SK-N-SH (cell line): ENCODE data around the gene KCNT1. TPM values are rescaled to one million over a fixed set of nuclear protein-coding genes. Genes with fewer than 3 reads are reported as not detected.

ENCODE experiments used
- CTCF ChIA-PET: fragments of 300-600, 350-600 bp; formaldehyde crosslinking; extraction: SDS; loops from one replicate; lab custom pipeline; 2021; lab: Yijun Ruan, JAX
- POLR2A ChIA-PET: fragments of 350-600 bp; sonication (Branson Sonifier 250); formaldehyde crosslinking; extraction: SDS; loops from one replicate; lab custom pipeline; 2020; ENCODE audit warnings: antibody characterized with exemption, inconsistent platforms; lab: Yijun Ruan, JAX
- DNase-seq: peaks from one replicate; pipeline ENCODE4 v3.0.0; 2012
- H2AFZ ChIP-seq: fragments of 200-600 bp; sonication (generic); 2 replicates; pipeline ENCODE4 v1.8.1; 2016; ENCODE audit warnings: antibody characterized with exemption, mild to moderate bottlenecking, low read depth
- H3F3A ChIP-seq: fragments of 200-600 bp; sonication (generic); replicated peaks from 2 replicates; pipeline ENCODE3; 2016; ENCODE audit warnings: antibody characterized with exemption, mild to moderate bottlenecking; ENCODE audit not compliant: insufficient read depth
- H3K27ac ChIP-seq, 2 experiments: fragments of 200-500 bp in 1 of 2; fragments of 200-600 bp in 1 of 2; sonication (Bioruptor generic) in 1 of 2; sonication (generic), shearing (Covaris generic) in 1 of 2; 2 replicates each; pipeline versions ENCODE4 v1.5.1 to v1.6.1; 2014 to 2016; ENCODE audit warnings: low read depth in 2 of 2, inconsistent platforms in 1 of 2, low read length in 1 of 2, mild to moderate bottlenecking in 1 of 2, mixed read lengths in 1 of 2
- H3K27me3 ChIP-seq: fragments of 200-600 bp; sonication (generic), shearing (Covaris generic); 2 replicates; pipeline ENCODE4 v1.6.1; 2016; ENCODE audit warnings: mixed run types; ENCODE audit not compliant: insufficient read depth
- H3K36me3 ChIP-seq, 2 experiments: fragments of 200-500 bp in 1 of 2; fragments of 200-600 bp in 1 of 2; sonication (Bioruptor generic) in 1 of 2; sonication (generic) in 1 of 2; replicated peaks in 1 of 2; 2 replicates each; pipeline versions ENCODE3 to v1.5.1; 2014 to 2016; ENCODE audit warnings: low read length in 1 of 2, mild to moderate bottlenecking in 1 of 2; ENCODE audit not compliant: insufficient read depth in 2 of 2, control insufficient read depth in 1 of 2
- H3K4me1 ChIP-seq, 2 experiments: fragments of 200-500 bp in 1 of 2; fragments of 200-600 bp in 1 of 2; sonication (Bioruptor generic) in 1 of 2; sonication (generic), shearing (Covaris generic) in 1 of 2; 2 replicates each; pipeline versions ENCODE4 v1.5.1 to v1.6.1; 2014 to 2016; ENCODE audit warnings: low read depth in 1 of 2, low read length in 1 of 2, mixed run types in 1 of 2; ENCODE audit not compliant: insufficient read depth in 2 of 2, control insufficient read depth in 1 of 2
- H3K4me2 ChIP-seq: fragments of 200-600 bp; sonication (generic), shearing (Covaris generic); 2 replicates; pipeline ENCODE4 v1.6.1; 2017; ENCODE audit warnings: mixed run types
- H3K4me3 ChIP-seq, 2 experiments: fragments of 200-500 bp in 1 of 2; fragments of 200-600 bp in 1 of 2; sonication (Bioruptor generic) in 1 of 2; sonication (generic), shearing (Covaris generic) in 1 of 2; 2 replicates each; pipeline versions ENCODE4 v1.5.1 to v1.8.1; 2014 to 2016; ENCODE audit warnings: low read depth in 2 of 2, inconsistent platforms in 1 of 2, low read length in 1 of 2, mild to moderate bottlenecking in 1 of 2, mixed read lengths in 1 of 2, moderate library complexity in 1 of 2
- H3K79me2 ChIP-seq: fragments of 200-600 bp; sonication (generic); 2 replicates; pipeline ENCODE4 v1.8.1; 2017; ENCODE audit warnings: mild to moderate bottlenecking; ENCODE audit not compliant: insufficient read depth
- H3K9ac ChIP-seq: fragments of 200-600 bp; sonication (generic); 2 replicates; pipeline ENCODE4 v1.6.1; 2017; ENCODE audit warnings: mixed run types
- H3K9me2 ChIP-seq: fragments of 200-600 bp; sonication (generic); 2 replicates; pipeline ENCODE4 v1.6.1; 2017; ENCODE audit warnings: mixed run types
- H3K9me3 ChIP-seq: fragments of 200-600 bp; sonication (generic); 2 replicates; pipeline ENCODE4 v1.6.1; 2017; ENCODE audit warnings: mixed run types, mild to moderate bottlenecking, moderate library complexity
- H4K20me1 ChIP-seq: fragments of 200-600 bp; sonication (generic); 2 replicates; pipeline ENCODE4 v1.6.1; 2017; ENCODE audit warnings: mild to moderate bottlenecking, mixed run types; ENCODE audit not compliant: insufficient read depth
- FOXJ3 ChIP-seq: sonication (generic); formaldehyde crosslinking; IDR thresholded peaks from 2 replicates; pipeline ENCODE4 v1.5.1; 2020; ENCODE audit warnings: mild to moderate bottlenecking, missing genetic modification reagents
- GABPA ChIP-seq: IDR thresholded peaks from 2 replicates; pipeline ENCODE4 v1.4.0; 2012; ENCODE audit warnings: low read depth, mild to moderate bottlenecking
- JUND ChIP-seq: IDR thresholded peaks from 2 replicates; pipeline ENCODE4 v1.4.0; 2012
- MEF2A ChIP-seq: IDR thresholded peaks from 2 replicates; pipeline ENCODE4 v1.4.0; 2012; ENCODE audit warnings: low read depth, borderline replicate concordance
- MXI1 ChIP-seq: IDR thresholded peaks from 2 replicates; pipeline ENCODE4 v1.6.1; 2012; ENCODE audit warnings: mild to moderate bottlenecking, low read depth, low read length, improper control_type of control experiment
- NFIC ChIP-seq: IDR thresholded peaks from 2 replicates; pipeline ENCODE4 v1.4.0; 2012; ENCODE audit warnings: borderline replicate concordance
- NRF1 ChIP-seq: IDR thresholded peaks from 2 replicates; pipeline ENCODE4 v1.6.1; 2012; ENCODE audit warnings: low read depth, mild to moderate bottlenecking, low read length
- RCOR1 ChIP-seq: fragments of 150-350 bp; IDR thresholded peaks from 2 replicates; pipeline ENCODE4 v1.6.1; 2017; ENCODE audit warnings: antibody characterized with exemption, low read length
- SIN3A ChIP-seq: IDR thresholded peaks from 2 replicates; pipeline ENCODE4 v1.6.1; 2012; ENCODE audit warnings: low read depth, mild to moderate bottlenecking, low read length, moderate library complexity, borderline replicate concordance
- SMC3 ChIP-seq: IDR thresholded peaks from 2 replicates; pipeline ENCODE4 v1.6.1; 2012; ENCODE audit warnings: low read depth, low read length, improper control_type of control experiment
- TCF12 ChIP-seq: IDR thresholded peaks from 2 replicates; pipeline ENCODE4 v1.4.0; 2012
- TEAD4 ChIP-seq: IDR thresholded peaks from 2 replicates; pipeline ENCODE4 v1.4.0; 2012; ENCODE audit warnings: mild to moderate bottlenecking, borderline replicate concordance; ENCODE audit not compliant: insufficient read depth
- USF2 ChIP-seq: fragments of 150-350 bp; IDR thresholded peaks from 2 replicates; pipeline ENCODE4 v1.6.1; 2017; ENCODE audit warnings: antibody characterized with exemption, low read length, low read depth, borderline replicate concordance
- YY1 ChIP-seq: IDR thresholded peaks from 2 replicates; pipeline ENCODE4 v1.4.0; 2012; ENCODE audit warnings: low read depth, mild to moderate bottlenecking
- WGBS: methylation state at CpG from one replicate; pipeline ENCODE4 v1.1.6; 2017; ENCODE audit warnings: low lambda C conversion rate; 5-methylcytosine and 5-hydroxymethylcytosine counted together
- polyA plus RNA-seq, 3 experiments: library from polyadenylated mRNA; depleted of rRNA; stranded (reverse); fragments of >200 nt; gene quantifications; 2 replicates each; pipeline ENCODE4 v1.2.3, GENCODE V29; 2012
- TF ChIP-seq, protein P1 (sequence below): fragments of 150-350 bp; IDR thresholded peaks from 2 replicates; pipeline ENCODE4 v1.6.1; 2016; ENCODE audit warnings: mild to moderate bottlenecking, low read depth, low read length
- TF ChIP-seq, protein P2 (sequence below): IDR thresholded peaks from 2 replicates; pipeline ENCODE4; 2012
- TF ChIP-seq, protein P3 (sequence below): IDR thresholded peaks from 2 replicates; pipeline ENCODE4 v1.4.0; 2012; ENCODE audit warnings: low read depth, borderline replicate concordance

The KCNT1 gene
- polyA plus RNA-seq, 1 of the 3 experiments (the other 2 are of a cell fraction), result 0.08 TPM

DNA sequence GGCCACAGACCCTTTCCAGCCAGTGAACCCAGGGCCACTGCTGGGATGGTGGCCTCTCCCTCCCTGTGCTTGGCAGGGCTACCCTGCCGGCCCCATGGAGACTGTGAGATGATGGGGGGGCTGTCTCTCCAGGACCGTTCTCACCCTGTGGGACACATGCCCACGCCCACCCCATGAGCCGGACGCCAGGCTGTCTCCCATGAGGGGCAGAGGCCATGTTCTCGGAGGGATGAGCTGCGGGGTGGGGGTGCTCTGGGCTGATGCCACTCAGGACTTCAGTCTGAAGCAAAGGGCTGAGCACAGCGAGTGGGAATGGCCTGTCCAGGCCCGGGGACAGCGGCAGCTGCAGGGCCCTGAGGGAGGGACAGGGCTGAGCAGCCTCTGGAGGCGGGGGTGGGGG is 88.9 kb downstream of the KCNT1 start:
- ChIA-PET CTCF (no interaction called here), POLR2A (no interaction called here)

More for the DNA sequence above, 88.9 kb downstream of the KCNT1 start:
- Histone ChIP-seq H3K9me3 (no peaks in the 10 kb centered on the region), H3F3A (no peaks in the 10 kb centered on the region), H3K27ac (no peak overlapping the region), H2AFZ (no peak overlapping the region), H3K79me2 (no peaks in the 10 kb centered on the region), H4K20me1 (no peaks in the 10 kb centered on the region), H3K36me3 (no peaks in the 10 kb centered on the region), H3K4me3 (no peak overlapping the region), H3K27me3 (no peaks in the 10 kb centered on the region), H3K4me2 (no peak overlapping the region), H3K9me2 (no peaks in the 10 kb centered on the region), H3K9ac (no peak overlapping the region), H3K4me1 (no peaks in the 10 kb centered on the region)
- DNase-seq, result no peak
- WGBS, result 32% methylated on average over 9 of the region's 11 CpGs
- TF ChIP-seq USF2, result no peak
- TF ChIP-seq RCOR1, result no peak
- no peak for TF ChIP-seq NRF1
- TF ChIP-seq, protein P1, sequence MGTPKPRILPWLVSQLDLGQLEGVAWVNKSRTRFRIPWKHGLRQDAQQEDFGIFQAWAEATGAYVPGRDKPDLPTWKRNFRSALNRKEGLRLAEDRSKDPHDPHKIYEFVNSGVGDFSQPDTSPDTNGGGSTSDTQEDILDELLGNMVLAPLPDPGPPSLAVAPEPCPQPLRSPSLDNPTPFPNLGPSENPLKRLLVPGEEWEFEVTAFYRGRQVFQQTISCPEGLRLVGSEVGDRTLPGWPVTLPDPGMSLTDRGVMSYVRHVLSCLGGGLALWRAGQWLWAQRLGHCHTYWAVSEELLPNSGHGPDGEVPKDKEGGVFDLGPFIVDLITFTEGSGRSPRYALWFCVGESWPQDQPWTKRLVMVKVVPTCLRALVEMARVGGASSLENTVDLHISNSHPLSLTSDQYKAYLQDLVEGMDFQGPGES, result no peak
- TF ChIP-seq YY1, result no peak
- TF ChIP-seq TCF12, result no peak
- no peak for TF ChIP-seq JUND
- no peak for TF ChIP-seq MEF2A
- TF ChIP-seq SIN3A, result no peak
- no peak for TF ChIP-seq GABPA
- TF ChIP-seq FOXJ3 (CRISPR knock-in tag), result no peak
- TF ChIP-seq, protein P2, sequence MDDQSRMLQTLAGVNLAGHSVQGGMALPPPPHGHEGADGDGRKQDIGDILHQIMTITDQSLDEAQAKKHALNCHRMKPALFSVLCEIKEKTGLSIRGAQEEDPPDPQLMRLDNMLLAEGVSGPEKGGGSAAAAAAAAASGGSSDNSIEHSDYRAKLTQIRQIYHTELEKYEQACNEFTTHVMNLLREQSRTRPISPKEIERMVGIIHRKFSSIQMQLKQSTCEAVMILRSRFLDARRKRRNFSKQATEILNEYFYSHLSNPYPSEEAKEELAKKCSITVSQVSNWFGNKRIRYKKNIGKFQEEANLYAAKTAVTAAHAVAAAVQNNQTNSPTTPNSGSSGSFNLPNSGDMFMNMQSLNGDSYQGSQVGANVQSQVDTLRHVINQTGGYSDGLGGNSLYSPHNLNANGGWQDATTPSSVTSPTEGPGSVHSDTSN, result no peak
- no peak for TF ChIP-seq TEAD4
- no peak for TF ChIP-seq MXI1
- TF ChIP-seq NFIC, result no peak
- no peak for TF ChIP-seq SMC3
- TF ChIP-seq, protein P3, sequence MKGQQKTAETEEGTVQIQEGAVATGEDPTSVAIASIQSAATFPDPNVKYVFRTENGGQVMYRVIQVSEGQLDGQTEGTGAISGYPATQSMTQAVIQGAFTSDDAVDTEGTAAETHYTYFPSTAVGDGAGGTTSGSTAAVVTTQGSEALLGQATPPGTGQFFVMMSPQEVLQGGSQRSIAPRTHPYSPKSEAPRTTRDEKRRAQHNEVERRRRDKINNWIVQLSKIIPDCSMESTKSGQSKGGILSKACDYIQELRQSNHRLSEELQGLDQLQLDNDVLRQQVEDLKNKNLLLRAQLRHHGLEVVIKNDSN, result no peak
